IMR-90 (cell line): ENCODE data around the gene COL4A1. TPM values are rescaled to one million over a fixed set of nuclear protein-coding genes. Genes with fewer than 3 reads are reported as not detected.
A peak's percentile ranks its signal among the peaks of the same experiment; 100 is the strongest.

Experiments
- BHLHE40 ChIP-seq: fragments of 150-350 bp; IDR thresholded peaks from 2 replicates; pipeline ENCODE4 v1.6.1; 2016; ENCODE audit warnings: mild to moderate bottlenecking, low read depth, low read length
- CTCF ChIP-seq: conservative IDR thresholded peaks from 2 replicates; pipeline ENCODE4 v1.5.1; 2012; ENCODE audit warnings: mild to moderate bottlenecking, low read depth, low read length, improper control_type of control experiment
- MAZ ChIP-seq: IDR thresholded peaks from 2 replicates; pipeline ENCODE4 v1.6.1; 2012; ENCODE audit warnings: low read depth, mild to moderate bottlenecking, low read length, improper control_type of control experiment, moderate library complexity, borderline replicate concordance
- polyA plus RNA-seq, 3 experiments: library from polyadenylated mRNA; depleted of rRNA; stranded (reverse); fragments of >200 nt; gene quantifications; 2 replicates each; pipeline ENCODE4 v1.2.3, GENCODE V29; 2012; ENCODE audit warnings: low replicate concordance in 1 of 3
- total RNA-seq: library from RNA; depleted of rRNA; stranded (reverse); fragments of >200 nt; gene quantifications from 2 replicates; pipeline ENCODE4 v1.2.3, GENCODE V29; 2012

COL4A1 gene
- total and polyA plus RNA-seq, 2 of the 4 experiments (the other 2 are of a cell fraction) = 230 to 337 TPM

GRCh38 chr13:110347535-110348308 lies 40.8 kb upstream of the COL4A1 start (continued):
- TF ChIP-seq CTCF (no peak), MAZ (peak; percentile 55; the same call in 1 of the 2 replicates), BHLHE40 (peak; percentile 23; the same call in 1 of the 2 replicates)
